ENCODE data around the gene SUGP2.

DNA sequence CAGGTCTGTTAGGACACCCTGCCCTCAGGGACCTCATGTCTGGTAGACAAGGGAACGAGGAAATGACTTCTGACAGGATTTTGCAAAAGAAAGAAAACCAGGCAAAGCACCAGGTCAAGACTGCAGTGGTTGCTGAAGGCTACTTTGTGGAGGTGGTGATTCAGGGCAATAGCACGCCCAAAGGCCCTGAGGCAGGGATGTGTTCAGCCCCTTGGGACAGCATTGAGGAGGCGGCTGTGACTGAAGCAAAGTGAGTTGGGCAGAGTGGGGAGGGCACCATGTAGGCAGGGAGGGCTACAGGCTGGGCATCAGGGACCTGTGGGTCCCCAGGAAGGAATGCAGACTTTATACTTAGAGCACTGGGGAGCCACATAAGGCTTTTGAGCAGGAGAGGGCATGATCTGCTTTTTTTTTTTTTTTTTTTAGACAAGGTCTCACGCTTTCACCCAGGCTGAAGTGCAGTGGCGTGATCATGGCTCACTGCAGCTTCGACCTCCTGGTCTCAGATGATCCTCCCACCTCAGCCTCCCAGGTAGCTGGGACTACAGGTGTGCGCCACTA, 81.5 kb downstream of the SUGP2 start:
- TF ChIP-seq CTCF (optimal IDR thresholded peaks at IDR 0.05 in 1 of 3, IDR thresholded peaks at IDR 0.05 in 1 of 3, conservative IDR thresholded peaks at IDR 0.05 in 1 of 3; ENCODE audit: extremely low read depth in 1 of 3, insufficient read depth in 2 of 3, low read length in 3 of 3) (no peak), EZH2 (IDR thresholded peaks at IDR 0.05; ENCODE audit: low read length) (no peak)

Data from keratinocyte (primary cell).